HG02885 (cell line): ENCODE data around the gene BHLHE23.

Experiments
- ATAC-seq: cut with Tn5 transposase; IDR thresholded peaks from one replicate; pipeline ENCODE4 v1.9.1; 2021; ENCODE audit warnings: mild to moderate bottlenecking; ENCODE audit not compliant: unreplicated experiment, poor library complexity

The BHLHE23 gene

DNA sequence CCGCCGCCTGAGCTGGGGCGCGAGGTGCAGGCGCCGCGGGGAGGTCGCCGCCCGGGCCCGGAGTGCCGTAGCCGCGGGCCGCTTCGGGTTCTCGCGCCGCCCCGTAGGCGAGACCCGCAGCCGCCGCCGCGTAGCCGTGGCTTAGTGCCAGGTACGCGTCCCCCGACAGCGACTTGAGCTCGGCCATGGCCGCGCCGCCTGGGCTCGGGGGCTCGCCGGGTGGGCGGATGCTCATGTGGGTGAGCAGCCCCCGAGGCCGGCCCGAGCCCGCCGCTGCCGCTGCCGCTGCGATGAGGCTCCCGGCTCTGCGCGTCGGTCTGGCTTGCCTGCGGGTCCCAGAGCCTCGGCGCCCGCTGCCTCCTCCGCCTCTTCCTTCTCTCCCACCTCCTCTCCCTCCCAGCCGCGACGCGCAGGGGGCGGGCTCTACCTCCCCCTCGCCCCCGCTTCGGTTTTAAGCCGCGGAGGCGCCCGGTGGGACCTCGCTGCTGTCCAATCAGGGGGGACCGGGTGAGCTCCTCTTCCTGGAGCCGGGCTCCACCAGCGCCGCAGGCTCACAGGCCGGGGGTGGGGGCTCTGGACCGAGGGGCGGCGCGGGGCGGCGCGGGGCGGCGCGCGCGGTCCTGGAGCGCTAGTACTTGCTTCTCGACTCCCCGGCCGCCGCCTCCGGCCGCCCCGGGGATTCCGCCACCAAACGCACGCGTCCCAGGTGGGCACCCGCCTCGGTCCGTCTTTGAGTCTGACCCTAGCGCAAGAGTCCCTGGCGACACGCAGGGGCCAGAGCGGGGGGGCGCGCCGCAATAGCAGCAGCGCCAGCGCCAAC is at the start of gene BHLHE23:
BHLHE23 (minus strand) TSS at position 425 of the 820 bp plus-strand sequence; CDS start at position 235, 190 bp downstream.
- ATAC-seq: no peak

GRCh38 chr20:63055575-63056235 is 48.9 kb upstream of the BHLHE23 start:
- ATAC-seq: no peak

- no peak for ATAC-seq
Observed at GRCh38 chr20:63054681-63055240, 48.0 kb upstream of the BHLHE23 start.

- no peak for ATAC-seq
Observed at GRCh38 chr20:63054103-63054474, 47.3 kb upstream of the BHLHE23 start.

- no peak for ATAC-seq
Observed at GRCh38 chr20:63053432-63054102, 46.8 kb upstream of the BHLHE23 start.

- ATAC-seq: no peak
Observed at GRCh38 chr20:63052571-63053431, 46.0 kb upstream of the BHLHE23 start.

- ATAC-seq: no peak
Observed at GRCh38 chr20:63051911-63052310, 45.1 kb upstream of the BHLHE23 start.

- ATAC-seq: no peak
Observed at GRCh38 chr20:63051186-63051860, 44.6 kb upstream of the BHLHE23 start.

- ATAC-seq: no peak
Observed at GRCh38 chr20:63050406-63050805, 43.6 kb upstream of the BHLHE23 start.

GRCh38 chr20:63049561-63050221 is 42.9 kb upstream of the BHLHE23 start:
- ATAC-seq: no peak

- no peak for ATAC-seq
Observed at GRCh38 chr20:63049191-63049518, 42.4 kb upstream of the BHLHE23 start.

DNA sequence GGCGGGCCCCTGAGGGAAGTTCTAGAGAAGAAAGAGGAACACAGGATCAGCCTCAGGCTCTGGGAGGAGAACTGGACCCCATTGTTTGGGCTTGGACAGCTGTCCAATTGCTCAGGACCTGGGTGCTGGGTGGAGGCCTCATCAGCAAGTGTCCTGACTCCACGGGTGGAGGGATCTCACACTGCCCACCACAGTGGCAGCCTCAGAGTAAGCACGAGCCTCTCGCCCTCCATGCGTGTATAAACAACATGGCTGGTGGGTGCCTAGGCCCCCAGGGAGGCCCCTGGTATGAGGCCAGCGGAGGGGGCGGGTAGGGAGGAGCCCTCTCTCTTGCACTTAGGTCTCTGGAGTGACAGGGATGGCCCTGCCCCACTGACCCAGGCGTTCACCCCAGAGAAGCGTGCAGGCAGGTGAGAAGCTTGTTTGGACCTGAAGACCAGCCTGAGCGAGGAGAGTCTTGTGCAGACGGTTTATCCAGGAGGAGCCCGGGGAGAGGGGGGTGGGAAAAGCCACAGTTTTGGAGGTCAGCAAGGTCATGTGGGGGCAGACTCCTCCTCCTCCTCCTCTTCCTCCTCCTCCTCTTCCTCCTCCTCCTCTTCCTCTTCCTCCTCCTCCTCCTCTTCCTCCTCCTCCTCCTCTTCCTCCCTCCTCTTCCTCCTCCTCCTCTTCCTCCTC is 41.9 kb upstream of the BHLHE23 start:
- no peak for ATAC-seq

GRCh38 chr20:63047946-63048345 is 41.2 kb upstream of the BHLHE23 start:
- no peak for ATAC-seq

- ATAC-seq: no peak
Observed at GRCh38 chr20:63047267-63047666, 40.5 kb upstream of the BHLHE23 start.

DNA sequence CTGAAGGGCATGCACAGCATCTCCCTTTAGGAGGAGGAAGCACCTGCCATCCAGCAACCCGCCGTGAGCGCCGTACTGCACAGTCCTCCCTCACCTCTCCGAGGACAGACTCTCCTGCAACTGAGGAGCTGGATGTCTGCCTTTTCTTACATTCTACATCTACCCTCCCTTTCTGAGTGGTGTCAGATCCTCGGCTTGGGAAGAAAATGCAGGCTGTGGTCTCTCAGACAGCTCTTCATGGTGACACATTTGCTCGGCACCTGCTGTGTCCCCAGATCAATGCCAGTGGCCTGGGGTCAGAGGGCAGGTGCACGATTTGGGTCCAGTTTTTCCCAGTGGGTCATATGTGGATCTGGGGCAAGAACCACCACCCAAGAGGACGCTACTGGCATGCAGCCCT is 40.1 kb upstream of the BHLHE23 start:
- ATAC-seq: no peak

GRCh38 chr20:63045991-63046390 is 39.2 kb upstream of the BHLHE23 start:
- no peak for ATAC-seq

DNA sequence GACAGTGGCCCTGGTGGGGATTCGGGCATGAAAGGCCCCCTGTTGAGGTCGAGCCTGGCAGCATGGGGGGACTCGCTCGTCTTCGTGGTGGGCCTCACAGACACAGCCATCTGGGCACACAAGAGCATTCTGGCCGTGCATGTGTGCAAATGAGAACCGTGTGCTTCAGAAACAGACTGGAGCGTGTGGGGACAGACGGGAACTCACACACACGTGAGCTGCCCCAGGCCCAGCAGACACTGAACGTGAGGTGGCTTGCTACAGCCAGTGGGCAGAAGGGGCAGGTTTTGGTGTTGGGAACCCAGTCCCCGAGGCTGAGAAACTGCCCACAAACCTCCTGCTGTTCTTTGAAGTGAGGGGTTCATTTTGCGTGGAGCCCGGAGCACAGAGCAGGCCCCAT is 38.6 kb upstream of the BHLHE23 start:
- no peak for ATAC-seq

GRCh38 chr20:63044605-63045004 is 37.8 kb upstream of the BHLHE23 start:
- ATAC-seq: no peak

DNA sequence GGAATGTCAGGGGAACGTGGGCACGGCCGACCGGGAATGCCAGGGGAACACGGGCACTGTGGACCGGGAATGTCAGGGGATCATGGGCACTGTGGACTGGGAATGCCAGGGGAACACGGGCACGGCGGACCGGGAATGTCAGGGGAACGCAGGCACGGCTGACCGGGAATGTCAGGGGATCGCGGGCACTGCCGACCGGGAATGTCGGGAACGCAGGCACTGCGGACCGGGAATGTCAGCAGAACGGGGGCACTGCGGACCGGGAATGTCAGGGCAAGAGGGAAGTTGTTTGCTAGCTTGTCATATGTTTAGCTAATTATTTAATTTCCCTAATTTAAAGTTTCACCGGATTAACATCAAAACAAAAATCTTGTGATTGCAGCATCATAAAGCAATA is 37.4 kb upstream of the BHLHE23 start:
- no peak for ATAC-seq
